GM13976 (cell line): Measurements from ENCODE around the gene KCNJ6.
A peak's percentile ranks its signal among the peaks of the same experiment; 100 is the strongest.

Experiments used
- DNase-seq: peaks from one replicate; pipeline ENCODE4 v3.0.0; 2012; ENCODE audit warnings: low spot score
- in situ Hi-C: fragments of 300-500 bp; cut with MboI; formaldehyde crosslinking; loops from one replicate; pipeline ENCODE4 v1.12.0; 2022; ENCODE audit warnings: low sequenced_read_pairs, mixed read lengths, inconsistent platforms; ENCODE audit not compliant: unreplicated experiment
- TF ChIP-seq, protein P1 (sequence below): IDR thresholded peaks from 2 replicates; pipeline ENCODE4 v1.5.1; 2012; ENCODE audit warnings: borderline replicate concordance, mild to moderate bottlenecking; ENCODE audit not compliant: insufficient read depth; ENCODE audit errors: extremely low read depth, missing control alignments, control extremely low read depth

Gene KCNJ6

DNA sequence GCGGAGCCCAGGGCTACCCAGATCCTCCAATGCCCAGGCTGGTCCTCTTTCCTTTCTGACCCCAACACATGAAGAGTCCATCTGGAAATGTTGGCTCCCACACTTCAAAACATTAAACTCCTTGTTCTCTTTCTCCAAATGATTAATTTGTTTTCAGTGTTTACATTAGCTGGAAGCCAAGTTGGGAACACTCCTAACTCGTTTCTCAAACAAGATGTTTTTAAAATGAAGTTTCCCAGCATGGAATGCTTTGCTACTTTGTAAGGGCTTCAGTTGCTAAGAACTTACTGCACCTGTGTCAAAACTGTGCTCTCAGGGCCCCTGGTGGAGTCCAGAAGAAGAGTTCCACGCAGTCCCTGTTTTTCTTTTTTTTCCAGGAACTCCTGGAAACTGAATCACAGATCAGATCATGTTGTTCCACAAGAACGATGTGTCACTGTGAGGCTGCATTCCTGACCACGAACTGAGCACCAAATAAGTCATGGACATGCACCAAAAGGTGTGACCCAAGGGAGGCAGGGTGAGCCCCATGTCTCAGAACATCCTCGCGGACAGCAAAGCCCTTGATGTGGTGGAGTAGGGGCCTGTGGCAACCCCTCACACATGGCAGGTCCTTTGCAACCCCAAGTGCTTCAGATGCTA is 257.3 kb downstream of the KCNJ6 start:
- DNase-seq: no peak
- in situ Hi-C loops: no loop called here
- TF ChIP-seq, protein P1, sequence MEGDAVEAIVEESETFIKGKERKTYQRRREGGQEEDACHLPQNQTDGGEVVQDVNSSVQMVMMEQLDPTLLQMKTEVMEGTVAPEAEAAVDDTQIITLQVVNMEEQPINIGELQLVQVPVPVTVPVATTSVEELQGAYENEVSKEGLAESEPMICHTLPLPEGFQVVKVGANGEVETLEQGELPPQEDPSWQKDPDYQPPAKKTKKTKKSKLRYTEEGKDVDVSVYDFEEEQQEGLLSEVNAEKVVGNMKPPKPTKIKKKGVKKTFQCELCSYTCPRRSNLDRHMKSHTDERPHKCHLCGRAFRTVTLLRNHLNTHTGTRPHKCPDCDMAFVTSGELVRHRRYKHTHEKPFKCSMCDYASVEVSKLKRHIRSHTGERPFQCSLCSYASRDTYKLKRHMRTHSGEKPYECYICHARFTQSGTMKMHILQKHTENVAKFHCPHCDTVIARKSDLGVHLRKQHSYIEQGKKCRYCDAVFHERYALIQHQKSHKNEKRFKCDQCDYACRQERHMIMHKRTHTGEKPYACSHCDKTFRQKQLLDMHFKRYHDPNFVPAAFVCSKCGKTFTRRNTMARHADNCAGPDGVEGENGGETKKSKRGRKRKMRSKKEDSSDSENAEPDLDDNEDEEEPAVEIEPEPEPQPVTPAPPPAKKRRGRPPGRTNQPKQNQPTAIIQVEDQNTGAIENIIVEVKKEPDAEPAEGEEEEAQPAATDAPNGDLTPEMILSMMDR: no peak

DNA sequence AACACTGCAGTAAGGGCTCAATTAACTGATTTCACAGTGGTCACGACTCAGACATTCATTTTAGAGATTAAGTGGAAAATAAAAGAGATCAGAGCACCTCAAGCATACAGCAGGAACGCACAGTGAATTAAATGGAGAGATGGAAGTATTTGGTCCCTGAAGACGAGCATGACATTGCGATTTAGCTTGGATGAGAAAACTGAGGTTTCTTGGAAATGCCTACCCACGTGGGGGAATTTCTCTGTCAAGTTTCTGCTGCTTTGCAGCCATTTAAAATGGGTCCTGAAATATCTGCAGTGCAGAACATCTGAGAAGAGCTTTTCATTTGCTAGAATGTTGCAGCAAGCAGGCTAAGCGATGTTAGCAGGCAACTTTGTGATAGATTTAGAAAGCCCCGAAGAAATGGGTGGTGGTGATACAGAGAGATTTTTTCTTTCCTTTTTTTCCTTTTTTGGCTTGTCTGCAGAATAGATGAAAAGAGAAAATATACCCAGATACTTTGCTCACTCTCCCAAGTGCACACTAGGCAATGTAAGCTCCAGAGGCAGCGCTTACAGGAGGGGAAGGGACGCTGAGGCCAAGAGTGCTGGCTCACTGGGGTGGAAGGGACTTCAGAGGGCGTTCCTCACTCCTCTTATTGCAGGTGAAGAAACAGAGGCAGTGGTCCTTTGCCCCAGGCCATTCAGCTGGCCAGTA is 258.0 kb downstream of the KCNJ6 start:
- DNase-seq: peak; percentile 9
- TF ChIP-seq, protein P1: no peak
- in situ Hi-C loops: no loop called here

DNA sequence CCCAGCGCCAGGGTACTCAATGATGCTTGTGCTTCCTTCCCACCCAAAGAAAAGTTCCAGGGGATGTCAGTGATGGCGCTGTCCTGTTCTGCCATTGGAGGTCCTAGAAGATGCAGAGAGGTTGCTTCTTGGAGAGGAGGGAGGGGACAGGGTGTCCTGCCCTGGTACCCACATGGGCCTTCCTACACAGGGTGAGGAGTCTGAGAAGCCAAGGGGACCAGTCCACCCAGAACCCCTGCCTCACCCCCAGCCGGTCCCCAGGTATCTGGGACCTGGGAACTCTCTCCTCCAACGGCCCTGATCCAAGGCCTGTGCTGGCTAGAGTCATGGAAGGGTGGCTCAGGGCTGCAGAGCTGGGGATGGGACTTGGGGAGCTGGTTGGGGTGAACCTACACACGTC is 259.4 kb downstream of the KCNJ6 start:
- TF ChIP-seq, protein P1: no peak
- DNase-seq: no peak
- in situ Hi-C loops: no loop called here

DNA sequence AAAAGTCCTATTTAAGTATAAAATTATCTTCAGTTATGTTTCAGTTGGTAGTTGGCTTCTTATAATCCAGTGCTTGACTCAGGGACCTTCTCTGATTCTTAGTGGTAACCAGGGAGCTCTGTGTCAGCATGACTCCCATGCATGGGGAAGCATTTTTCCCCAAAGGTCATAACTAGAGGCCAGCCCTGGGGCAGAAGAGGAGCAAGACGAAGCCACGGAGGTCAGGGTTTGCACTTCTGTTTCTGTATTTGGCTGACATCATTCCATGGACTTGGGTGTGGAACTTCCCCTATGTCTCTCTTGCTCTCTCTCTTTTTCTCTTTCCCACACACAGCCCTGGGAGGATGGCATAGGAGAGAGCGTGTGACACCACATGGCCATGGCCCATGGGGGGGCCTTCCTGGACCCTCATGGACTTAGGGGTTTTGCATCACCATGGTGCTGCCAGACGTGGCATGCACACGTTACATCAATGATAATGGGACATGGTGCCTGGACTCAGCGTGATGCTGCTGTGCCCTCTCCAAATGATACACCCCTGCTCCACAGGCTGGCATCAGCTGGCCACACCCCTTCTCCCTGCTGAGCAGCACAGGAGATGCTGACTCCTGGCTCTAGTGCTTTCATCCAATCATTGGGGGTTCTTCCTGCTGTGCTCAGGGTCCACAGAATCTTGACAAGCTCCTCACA is 260.5 kb downstream of the KCNJ6 start:
- TF ChIP-seq, protein P1: no peak
- DNase-seq: no peak
- in situ Hi-C loops: no loop called here

DNA sequence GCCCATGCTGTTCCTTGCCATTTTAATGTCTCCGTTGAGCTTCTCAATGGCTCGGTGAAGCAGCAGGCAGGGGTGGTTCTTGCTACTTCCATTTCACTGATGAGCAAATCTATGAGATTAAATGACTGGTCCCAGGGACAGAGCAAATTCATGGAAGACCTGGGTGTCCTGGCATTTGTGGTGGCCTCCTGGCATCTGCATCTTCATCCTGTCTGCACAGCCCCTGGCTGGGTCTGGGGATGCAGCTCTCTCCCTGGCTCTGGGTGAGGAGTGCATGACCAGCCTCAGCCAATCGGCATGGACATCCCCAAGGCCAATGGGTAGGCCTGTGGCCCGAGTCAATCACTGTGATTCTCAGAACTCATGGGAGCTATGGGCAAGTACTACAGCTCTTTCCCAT is 261.7 kb downstream of the KCNJ6 start:
- no peak for DNase-seq
- in situ Hi-C loops: no loop called here
- TF ChIP-seq, protein P1: no peak

DNA sequence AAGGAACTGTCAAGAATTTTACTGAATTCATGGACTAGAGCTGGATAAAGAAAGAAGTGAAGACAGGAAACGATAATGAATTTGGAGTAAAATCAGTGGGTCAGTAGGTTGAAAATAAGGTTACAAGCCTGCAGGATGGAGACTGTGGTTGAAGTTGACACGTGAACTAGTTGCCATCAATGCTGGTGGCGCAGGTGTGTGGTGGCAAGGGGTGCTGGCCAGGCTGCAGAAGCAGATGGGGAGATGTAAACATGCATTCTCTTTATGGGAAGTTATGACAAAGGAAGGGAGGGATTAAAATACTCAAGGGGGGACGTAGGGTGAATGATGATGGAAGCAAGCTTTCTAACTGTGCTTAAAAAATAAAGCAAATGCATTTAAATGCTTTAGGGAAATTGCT is 263.1 kb downstream of the KCNJ6 start:
- TF ChIP-seq, protein P1: no peak
- peak; percentile 3 for DNase-seq
- in situ Hi-C loops: no loop called here
